Measurements from ENCODE around the gene HMGN1.

- TF ChIP-seq CTCF (IDR thresholded peaks at IDR 0.05) = no peak
- TF ChIP-seq EP300 (IDR thresholded peaks at IDR 0.05) = no peak
Observed at GRCh38 chr21:39327727-39328126, 21.2 kb downstream of the HMGN1 start.

All from ovary (tissue), 3 donors.